SJSA1 (cell line): Measurements from ENCODE around the gene DDR2. TPM values are rescaled to one million over a fixed set of nuclear protein-coding genes. Genes with fewer than 3 reads are reported as not detected.

ENCODE experiments used
- DNase-seq, 2 experiments: peaks; one replicate each; pipeline ENCODE4 v3.0.0-alpha.2; 2015 to 2020; ENCODE audit warnings: low spot score in 2 of 2, low read depth in 1 of 2
- H3K27ac ChIP-seq: fragments of 250-450 bp; sonication (Bioruptor Pico); 2 replicates; pipeline ENCODE4 v1.5.1; 2020; ENCODE audit warnings: mild to moderate bottlenecking, moderate library complexity
- H3K27me3 ChIP-seq: fragments of 250-450 bp; sonication (Bioruptor Pico); replicated peaks from 2 replicates; pipeline ENCODE4 v1.5.1; 2020; ENCODE audit warnings: mild to moderate bottlenecking, moderate library complexity
- H3K36me3 ChIP-seq: fragments of 250-450 bp; sonication (Bioruptor Pico); 2 replicates; pipeline ENCODE4 v1.5.1; 2020; ENCODE audit warnings: mild to moderate bottlenecking
- H3K4me1 ChIP-seq: fragments of 250-450 bp; sonication (Bioruptor Pico); replicated peaks from 2 replicates; pipeline ENCODE4 v1.6.1; 2021; ENCODE audit warnings: mild to moderate bottlenecking
- H3K4me3 ChIP-seq: fragments of 250-450 bp; sonication (Bioruptor Pico); 2 replicates; pipeline ENCODE4 v1.5.1; 2020; ENCODE audit warnings: mild to moderate bottlenecking
- H3K9me3 ChIP-seq: fragments of 250-450 bp; sonication (Bioruptor Pico); replicated peaks from 2 replicates; pipeline ENCODE4 v1.5.1; 2020; ENCODE audit warnings: mild to moderate bottlenecking
- total RNA-seq: library from RNA; depleted of rRNA; stranded (reverse); fragments of >200 nt; shearing (Covaris generic); gene quantifications from 2 replicates; pipeline ENCODE4 v1.2.3, GENCODE V29; 2014

DDR2 gene
- total RNA-seq, 1 experiment from 2014 or later: 62.8 TPM

DNA sequence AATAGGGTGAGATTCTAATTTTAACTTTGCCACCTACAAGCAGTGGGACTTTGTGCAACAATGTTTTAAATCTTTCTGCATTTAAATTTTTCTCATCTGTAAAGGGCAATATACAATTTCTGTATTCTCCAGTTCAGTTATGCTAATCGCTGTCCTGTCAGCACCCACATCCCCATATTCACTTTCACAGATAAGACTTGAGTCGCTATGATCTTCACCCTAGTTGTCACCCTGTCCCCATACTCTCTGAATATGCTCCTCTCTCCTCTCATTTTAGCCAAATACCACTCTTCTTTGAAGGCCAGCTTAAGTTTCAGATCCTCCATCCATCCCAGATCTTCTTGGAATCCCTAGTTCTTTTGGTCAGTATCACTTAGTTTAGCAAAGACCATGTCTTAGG, 8.8 kb downstream of the DDR2 start:
- no peaks in the 10 kb centered on the region for H3K27me3 ChIP-seq
- H3K4me3 ChIP-seq: no peak overlapping the region
- no peak overlapping the region for H3K27ac ChIP-seq
- H3K9me3 ChIP-seq: no peaks in the 10 kb centered on the region
- H3K36me3 ChIP-seq: peaks cover 38% of the 10 kb centered on the region
- DNase-seq: no peak
- no peaks in the 10 kb centered on the region for H3K4me1 ChIP-seq

DNA sequence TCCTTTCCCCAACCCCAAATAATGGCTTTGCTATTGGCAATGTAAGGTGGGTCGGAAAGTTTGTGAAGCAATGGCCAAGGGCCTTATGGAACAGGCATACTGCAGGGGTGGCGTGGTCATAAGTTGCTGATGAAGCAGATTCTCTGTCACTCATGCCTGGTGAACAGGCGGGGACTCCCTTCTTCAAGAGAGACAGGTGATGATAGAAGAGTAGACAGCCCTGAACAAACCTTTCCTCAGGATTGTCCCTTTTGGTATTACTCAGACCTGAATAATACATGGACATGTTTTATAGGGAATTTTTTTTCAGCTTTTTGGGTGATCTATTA, 12.7 kb downstream of the DDR2 start:
- Histone ChIP-seq H3K4me3 (no peak overlapping the region), H3K9me3 (no peaks in the 10 kb centered on the region), H3K27me3 (no peaks in the 10 kb centered on the region), H3K36me3 (peaks cover 32% of the 10 kb centered on the region), H3K27ac (no peak overlapping the region), H3K4me1 (no peaks in the 10 kb centered on the region)
- DNase-seq: no peak

DNA sequence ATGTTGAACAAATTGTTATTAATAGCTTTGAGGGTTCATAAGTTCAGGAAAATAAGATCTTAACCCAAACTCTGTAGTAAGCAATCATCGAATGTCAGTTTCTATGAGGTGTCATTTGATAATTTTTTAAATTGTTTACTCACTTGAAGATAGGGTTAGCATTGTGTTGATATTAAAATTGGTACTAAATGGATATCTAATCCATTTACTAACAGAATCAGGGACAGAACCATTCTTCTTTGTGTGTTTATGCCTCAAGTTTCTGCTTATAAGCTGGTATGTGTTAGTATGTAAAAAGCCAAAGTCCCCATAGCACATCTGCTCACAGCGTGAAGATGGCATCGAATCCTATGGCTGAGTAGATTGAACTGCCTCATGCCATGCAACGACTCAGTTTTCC, 13.4 kb downstream of the DDR2 start:
- H3K9me3 ChIP-seq: no peaks in the 10 kb centered on the region
- H3K27me3 ChIP-seq: no peaks in the 10 kb centered on the region
- H3K36me3 ChIP-seq: peaks cover 32% of the 10 kb centered on the region
- no peak overlapping the region for H3K4me3 ChIP-seq
- DNase-seq: no peak
- H3K4me1 ChIP-seq: no peaks in the 10 kb centered on the region
- H3K27ac ChIP-seq: no peak overlapping the region

DNA sequence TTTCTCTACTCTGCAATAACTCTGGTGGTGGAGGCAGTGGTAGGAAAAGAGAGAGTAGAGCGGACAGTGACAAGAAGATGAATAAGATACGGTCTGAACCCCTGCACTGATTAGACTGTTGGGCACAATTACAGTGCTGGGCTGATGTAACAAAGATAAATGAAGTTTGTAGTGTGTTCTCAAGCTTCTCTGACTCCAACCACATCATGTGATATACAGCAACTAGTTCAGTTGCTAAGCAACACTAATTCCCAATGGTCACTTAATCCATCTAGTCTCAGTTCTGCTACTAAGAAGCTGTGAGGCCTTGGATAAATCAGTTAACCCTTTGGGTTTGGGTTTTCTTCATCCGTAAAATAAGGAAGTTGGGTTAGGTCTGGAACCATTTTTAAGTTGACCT, 17.3 kb downstream of the DDR2 start:
- no peak for DNase-seq
- no peaks in the 10 kb centered on the region for H3K9me3 ChIP-seq
- H3K4me1 ChIP-seq: no peaks in the 10 kb centered on the region
- H3K27me3 ChIP-seq: no peaks in the 10 kb centered on the region
- peaks cover 23% of the 10 kb centered on the region for H3K36me3 ChIP-seq
- no peak overlapping the region for H3K4me3 ChIP-seq
- H3K27ac ChIP-seq: no peak overlapping the region

DNA sequence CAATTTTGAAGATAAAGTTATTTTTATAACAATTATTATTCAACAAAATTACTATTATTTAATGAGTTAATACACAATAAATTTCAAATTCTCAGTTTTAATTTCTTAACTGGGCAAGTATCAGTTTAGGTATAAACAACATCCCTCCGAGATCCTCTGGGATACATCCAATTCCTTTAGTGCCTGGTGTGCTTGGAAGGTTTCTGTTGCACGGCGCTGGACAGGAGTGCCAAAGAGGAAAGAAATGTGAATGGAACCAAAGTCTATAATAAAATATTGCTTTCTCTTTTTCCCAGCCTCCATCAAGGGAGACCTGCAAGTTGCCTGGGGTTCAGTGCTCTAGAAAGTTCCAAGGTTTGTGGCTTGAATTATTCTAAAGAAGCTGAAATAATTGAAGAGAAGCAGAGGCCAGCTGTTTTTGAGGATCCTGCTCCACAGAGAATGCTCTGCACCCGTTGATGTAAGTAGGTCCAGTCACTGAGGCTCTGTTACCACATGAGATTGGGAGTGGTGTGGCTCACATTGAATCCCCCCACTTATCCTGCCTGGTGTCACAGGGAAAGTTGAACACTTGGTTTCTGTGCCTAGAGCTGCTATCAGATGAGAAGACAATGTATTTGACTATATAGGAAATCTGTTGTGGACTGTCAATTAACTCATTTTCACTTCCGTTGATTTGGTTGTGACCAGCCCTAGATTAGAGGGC, 22.8 kb downstream of the DDR2 start:
- no peaks in the 10 kb centered on the region for H3K9me3 ChIP-seq
- peaks cover 45% of the 10 kb centered on the region for H3K36me3 ChIP-seq
- H3K4me3 ChIP-seq: no peak overlapping the region
- no peak overlapping the region for H3K27ac ChIP-seq
- no peaks in the 10 kb centered on the region for H3K27me3 ChIP-seq
- no peak for DNase-seq
- H3K4me1 ChIP-seq: peaks cover 11% of the 10 kb centered on the region

DNA sequence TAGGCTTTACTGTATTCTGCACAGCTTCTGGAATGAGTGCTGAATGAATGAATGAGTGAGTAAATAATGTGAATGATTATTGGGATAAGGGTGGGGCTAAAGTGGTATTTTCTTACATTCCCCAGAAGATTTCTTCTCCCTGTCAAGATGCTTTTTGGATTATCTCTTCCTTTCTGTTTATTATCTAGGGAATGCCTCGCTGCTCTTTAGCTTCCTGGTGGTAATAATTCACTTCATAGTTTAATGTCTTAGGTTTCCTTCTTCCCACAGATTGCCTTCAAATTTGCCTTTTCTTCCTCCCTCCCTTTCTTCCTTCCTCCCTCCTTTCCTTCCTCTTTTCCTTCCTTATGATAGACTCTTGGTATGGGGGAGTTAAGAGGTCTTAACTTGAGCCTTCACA, 24.0 kb downstream of the DDR2 start:
- no peak for DNase-seq
- Histone ChIP-seq H3K9me3 (no peaks in the 10 kb centered on the region), H3K27me3 (no peaks in the 10 kb centered on the region), H3K4me1 (peaks cover 23% of the 10 kb centered on the region), H3K36me3 (peaks cover 45% of the 10 kb centered on the region), H3K4me3 (no peak overlapping the region), H3K27ac (no peak overlapping the region)

DNA sequence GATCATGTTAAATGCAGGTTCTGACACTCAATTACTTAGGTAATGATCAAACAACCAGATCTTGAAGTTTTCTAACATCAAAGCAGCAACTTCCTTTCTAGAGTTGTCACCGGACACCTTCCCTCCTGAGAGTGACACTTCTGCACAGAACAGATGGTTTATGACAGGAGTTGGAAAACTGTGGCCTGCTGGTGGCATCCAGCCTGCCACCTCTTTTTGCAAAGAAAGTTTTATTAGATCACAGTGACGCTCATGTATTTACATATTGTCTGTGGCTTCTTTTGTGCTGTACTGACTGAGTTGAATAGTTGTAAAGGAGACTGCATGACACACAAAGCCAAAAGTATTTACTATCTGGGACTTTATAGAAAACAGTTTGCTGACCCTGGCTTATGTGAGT, 28.3 kb downstream of the DDR2 start:
- no peaks in the 10 kb centered on the region for H3K9me3 ChIP-seq
- DNase-seq: peak in 1 of 2 experiments; percentile 74
- peaks cover 31% of the 10 kb centered on the region for H3K36me3 ChIP-seq
- no peaks in the 10 kb centered on the region for H3K27me3 ChIP-seq
- no peak overlapping the region for H3K4me3 ChIP-seq
- H3K27ac ChIP-seq: peak overlapping the region; percentile 61
- H3K4me1 ChIP-seq: peaks cover 50% of the 10 kb centered on the region

DNA sequence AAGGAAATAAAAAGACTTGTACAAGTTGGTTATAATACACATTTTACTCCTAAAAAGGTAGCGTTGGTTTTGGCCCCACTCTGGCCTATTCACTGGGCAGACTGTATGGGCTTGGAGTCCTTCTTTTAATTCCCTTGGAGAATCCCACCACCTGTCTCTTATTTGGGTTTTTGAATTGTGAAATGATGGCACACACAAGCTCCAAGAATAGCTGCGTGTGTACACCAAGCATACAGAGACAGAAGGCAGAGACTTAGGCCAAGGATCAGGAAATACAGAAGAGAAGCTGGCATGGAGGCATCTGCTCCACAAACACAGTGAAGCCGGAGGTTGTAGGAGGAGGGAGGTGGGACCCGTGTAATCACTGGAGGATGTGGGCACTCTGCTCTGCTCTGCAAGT, 29.1 kb downstream of the DDR2 start:
- peak overlapping the region; percentile 61 for H3K27ac ChIP-seq
- peaks cover 29% of the 10 kb centered on the region for H3K36me3 ChIP-seq
- no peak for DNase-seq
- no peak overlapping the region for H3K4me3 ChIP-seq
- no peaks in the 10 kb centered on the region for H3K27me3 ChIP-seq
- no peaks in the 10 kb centered on the region for H3K9me3 ChIP-seq
- peaks cover 52% of the 10 kb centered on the region for H3K4me1 ChIP-seq

DNA sequence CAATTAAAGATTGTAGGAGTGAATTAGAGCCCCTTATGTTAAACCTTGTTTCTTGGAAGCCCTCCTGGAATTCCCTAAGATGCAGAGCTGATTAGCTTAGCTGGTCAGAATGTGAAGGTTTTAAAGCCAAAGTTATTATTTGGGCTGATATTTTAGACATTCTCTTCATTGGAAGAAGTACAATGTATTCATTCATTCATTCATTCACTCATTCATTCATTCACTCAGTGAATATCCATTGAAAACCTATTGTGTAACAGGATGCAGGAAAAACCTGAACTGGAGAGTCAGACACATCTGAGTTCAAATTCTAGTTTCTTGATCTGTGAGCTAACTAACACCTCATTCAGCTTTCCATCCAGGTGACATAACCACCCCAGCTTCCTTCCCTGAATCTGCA, 29.7 kb downstream of the DDR2 start:
- H3K27me3 ChIP-seq: no peaks in the 10 kb centered on the region
- no peak overlapping the region for H3K4me3 ChIP-seq
- no peak overlapping the region for H3K27ac ChIP-seq
- H3K9me3 ChIP-seq: no peaks in the 10 kb centered on the region
- H3K4me1 ChIP-seq: peaks cover 53% of the 10 kb centered on the region
- H3K36me3 ChIP-seq: peaks cover 28% of the 10 kb centered on the region
- no peak for DNase-seq

DNA sequence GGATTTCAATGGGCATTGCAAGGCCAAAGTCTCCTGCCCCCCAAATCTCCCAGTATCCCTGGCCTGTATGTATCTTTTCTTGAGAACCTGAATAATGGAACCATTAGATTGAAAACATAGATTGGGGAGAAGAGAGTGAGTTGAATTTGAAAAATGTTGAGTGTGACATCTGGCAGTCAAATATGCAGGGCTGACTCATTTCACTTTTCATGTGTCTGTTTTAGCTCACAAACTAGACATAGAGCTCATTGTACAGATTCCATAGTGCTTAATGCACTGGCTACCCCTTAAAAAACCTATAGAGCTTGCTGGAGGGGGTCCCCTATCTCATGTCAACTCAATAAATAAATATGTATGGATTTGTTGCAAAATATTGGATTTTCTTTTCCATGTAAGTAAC, 30.8 kb downstream of the DDR2 start:
- no peak for DNase-seq
- H3K27ac ChIP-seq: peak overlapping the region; percentile 25
- peaks cover 19% of the 10 kb centered on the region for H3K36me3 ChIP-seq
- no peaks in the 10 kb centered on the region for H3K9me3 ChIP-seq
- no peaks in the 10 kb centered on the region for H3K27me3 ChIP-seq
- peaks cover 53% of the 10 kb centered on the region for H3K4me1 ChIP-seq
- no peak overlapping the region for H3K4me3 ChIP-seq

DNA sequence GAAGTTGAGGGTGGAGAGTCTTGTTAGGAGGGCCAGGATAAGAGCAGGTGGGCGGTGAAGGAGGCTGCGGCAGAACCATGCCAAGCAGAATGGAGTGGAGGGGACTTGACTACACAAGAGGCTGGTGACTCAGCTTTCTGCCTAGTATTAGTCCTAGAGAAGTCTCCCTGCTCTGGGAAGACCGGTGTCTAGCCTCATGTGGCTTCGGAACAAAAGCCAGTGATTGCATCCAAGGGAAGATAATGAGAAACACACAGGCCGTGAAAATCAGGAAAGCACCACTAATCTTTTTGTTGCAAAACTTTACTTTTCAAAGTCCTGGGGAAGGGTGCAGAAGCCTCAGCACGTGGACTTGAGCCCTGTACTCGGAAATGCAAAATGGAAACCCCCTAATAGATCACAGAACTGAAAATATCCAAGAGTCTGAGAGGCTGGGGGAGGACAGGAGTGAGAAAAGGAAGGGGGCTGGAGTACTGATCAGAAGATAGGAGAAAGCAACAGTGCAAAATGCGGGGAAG, 31.4 kb downstream of the DDR2 start:
- peaks cover 53% of the 10 kb centered on the region for H3K4me1 ChIP-seq
- no peak overlapping the region for H3K4me3 ChIP-seq
- H3K27ac ChIP-seq: peak overlapping the region; percentile 25

DNA sequence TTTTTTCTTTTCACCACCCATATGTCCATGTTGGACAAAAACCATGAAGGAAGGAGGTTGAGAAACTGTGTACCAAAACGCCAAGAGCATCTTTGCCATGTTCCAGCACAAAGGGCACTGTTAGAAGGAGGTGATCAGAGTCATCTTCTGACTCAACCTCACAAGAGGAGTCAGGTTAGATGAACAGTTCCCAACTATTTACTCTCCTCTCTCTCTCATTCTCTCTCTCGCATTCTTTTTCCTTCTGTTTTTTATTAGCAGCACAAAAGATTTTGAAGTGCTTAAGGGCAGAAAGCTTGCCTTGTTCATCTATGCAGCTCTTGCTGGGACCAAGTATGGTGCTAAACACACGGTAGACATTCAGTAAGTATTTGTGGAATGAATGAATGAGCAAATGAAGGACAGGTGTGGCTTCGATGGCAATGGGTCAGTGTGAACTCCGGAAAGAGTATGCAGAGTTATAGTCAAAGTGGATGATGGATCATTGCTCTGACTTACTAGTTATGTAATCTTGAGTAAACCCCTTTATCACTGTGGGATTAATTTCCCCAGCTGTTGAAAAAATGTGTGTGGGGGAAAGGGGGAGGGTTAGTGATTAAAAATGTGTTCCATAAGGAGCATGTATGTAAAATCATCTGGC, 33.9 kb downstream of the DDR2 start:
- Histone ChIP-seq H3K36me3 (peaks cover 10% of the 10 kb centered on the region; the same call in 1 of the 2 replicates), H3K9me3 (no peaks in the 10 kb centered on the region), H3K4me3 (no peak overlapping the region), H3K27ac (no peak overlapping the region), H3K27me3 (no peaks in the 10 kb centered on the region), H3K4me1 (peaks cover 42% of the 10 kb centered on the region)
- DNase-seq: no peak

More for the DNA sequence above, 31.4 kb downstream of the DDR2 start:
- Histone ChIP-seq H3K9me3 (no peaks in the 10 kb centered on the region), H3K36me3 (peaks cover 15% of the 10 kb centered on the region), H3K27me3 (no peaks in the 10 kb centered on the region)
- peak; percentile 67 to 68 for DNase-seq

DNA sequence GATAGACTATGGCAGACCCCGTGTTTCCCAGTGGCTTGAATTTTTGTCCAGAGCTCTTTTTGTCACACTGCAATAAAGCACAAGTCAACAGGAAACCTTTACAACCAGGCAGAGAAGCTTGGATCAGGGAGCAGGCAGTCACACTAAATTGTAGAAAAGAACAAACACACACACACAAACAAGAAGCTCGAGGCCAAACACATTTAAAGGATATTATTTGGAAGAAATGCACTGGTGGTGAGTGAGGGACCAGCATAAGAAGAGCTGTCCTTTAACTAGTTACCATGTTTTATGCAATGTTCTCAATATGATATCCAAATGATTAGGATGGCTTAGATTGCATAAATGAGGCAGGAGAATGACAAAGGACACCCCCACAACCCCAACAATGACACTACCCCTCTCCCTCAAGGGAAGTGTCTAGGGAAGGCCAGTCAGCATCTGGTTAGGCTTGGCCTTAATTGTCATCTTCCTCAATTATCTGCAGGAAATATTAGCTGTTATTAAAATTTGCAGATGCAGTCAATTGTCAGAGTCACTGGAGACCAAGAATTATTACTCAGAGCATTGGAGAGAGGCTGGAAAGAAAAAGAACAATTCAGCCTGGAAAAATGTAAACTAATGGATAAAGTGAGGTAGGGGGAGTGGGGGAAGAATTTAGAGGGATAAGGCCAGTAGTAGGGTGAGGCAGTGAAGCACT, 35.3 kb downstream of the DDR2 start:
- H3K36me3 ChIP-seq: peaks cover 16% of the 10 kb centered on the region; the same call in 1 of the 2 replicates
- no peaks in the 10 kb centered on the region for H3K9me3 ChIP-seq
- H3K4me3 ChIP-seq: no peak overlapping the region
- no peak for DNase-seq
- peaks cover 42% of the 10 kb centered on the region for H3K4me1 ChIP-seq
- no peak overlapping the region for H3K27ac ChIP-seq
- no peaks in the 10 kb centered on the region for H3K27me3 ChIP-seq
